ENCODE data around the gene PLPPR1.

PLPPR1 gene

DNA sequence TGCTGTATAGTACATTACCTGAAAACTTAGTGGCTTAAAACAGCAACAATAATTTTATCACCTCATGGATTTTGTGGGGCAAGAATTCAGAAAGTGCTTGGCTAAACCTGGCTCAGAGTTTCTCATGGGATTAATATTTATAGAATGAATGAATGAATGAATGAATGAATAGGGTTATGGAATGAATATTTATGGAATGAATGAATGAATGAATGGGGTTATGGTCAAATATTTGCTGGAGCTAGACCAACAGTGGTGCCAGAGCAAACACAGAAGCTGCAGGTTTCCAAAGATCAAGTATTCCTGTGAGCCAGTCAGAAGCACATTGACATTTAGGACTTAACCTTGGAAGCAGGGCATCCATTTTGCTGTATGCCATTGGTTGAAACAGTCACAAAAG lies 35.7 kb downstream of the PLPPR1 start:
- Histone ChIP-seq H3K9me3 (ENCODE audit: insufficient read depth, low read length) (no peaks in the 10 kb centered on the region), H2AFZ (ENCODE audit: low read depth, low read length, severe bottlenecking) (no peak overlapping the region), H3K27me3 (ENCODE audit: low read length) (no peaks in the 10 kb centered on the region)

DNA sequence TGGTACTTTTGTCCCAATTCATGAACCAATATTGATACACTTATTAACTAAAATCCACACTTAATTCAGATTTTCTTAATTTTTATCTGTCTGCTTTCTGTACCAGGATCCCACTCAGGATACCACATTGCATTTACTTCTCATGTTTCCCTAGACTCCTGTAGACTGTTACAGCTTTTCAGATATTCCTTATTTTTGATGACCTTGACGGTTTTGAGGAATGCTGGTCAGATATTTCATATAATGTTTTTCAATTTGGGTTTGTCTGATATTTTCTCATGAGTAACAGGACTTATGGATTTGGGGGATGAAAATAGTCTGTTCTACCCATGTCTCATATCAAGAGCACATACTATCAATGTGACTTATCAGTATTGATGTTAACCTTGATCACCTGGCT lies 37.4 kb downstream of the PLPPR1 start:
- Histone ChIP-seq H3K36me3 (ENCODE audit: low read length) (no peaks in the 10 kb centered on the region), H3K9me3 (ENCODE audit: insufficient read depth, low read length) (no peaks in the 10 kb centered on the region), H2AFZ (ENCODE audit: low read depth, low read length, severe bottlenecking) (no peak overlapping the region), H3K9me2 (replicated peaks; ENCODE audit: insufficient read depth, low read length) (no peaks in the 10 kb centered on the region), H3K4me2 (ENCODE audit: low read depth, low read length, poor library complexity, severe bottlenecking) (no peak overlapping the region), H3K9ac (ENCODE audit: low read length) (no peak overlapping the region), H3K4me3 (ENCODE audit: insufficient read depth, low read length, poor library complexity, severe bottlenecking) (no peak overlapping the region), H4K20me1 (ENCODE audit: low read depth, low read length) (no peaks in the 10 kb centered on the region), H3K27ac (ENCODE audit: low read depth, low read length) (no peak overlapping the region), H3K27me3 (ENCODE audit: low read length) (no peaks in the 10 kb centered on the region), H3F3A (ENCODE audit: insufficient read depth) (no peaks in the 10 kb centered on the region), H3K79me2 (ENCODE audit: insufficient read depth, low read length) (no peaks in the 10 kb centered on the region)
- no peak for TF ChIP-seq CTCF (IDR thresholded peaks at IDR 0.05; ENCODE audit: insufficient read depth, low read length, poor library complexity, severe bottlenecking)
- TF ChIP-seq EZH2phosphoT487 (conservative IDR thresholded peaks at IDR 0.05; ENCODE audit: low read length), result no peak

More for the DNA sequence above, 35.7 kb downstream of the PLPPR1 start:
- no peaks in the 10 kb centered on the region for H3K36me3 ChIP-seq (ENCODE audit: low read length)
- no peaks in the 10 kb centered on the region for H4K20me1 ChIP-seq (ENCODE audit: low read depth, low read length)
- no peak overlapping the region for H3K27ac ChIP-seq (ENCODE audit: low read depth, low read length)
- no peak overlapping the region for H3K4me3 ChIP-seq (ENCODE audit: insufficient read depth, low read length, poor library complexity, severe bottlenecking)
- no peak for TF ChIP-seq CTCF (IDR thresholded peaks at IDR 0.05; ENCODE audit: insufficient read depth, low read length, poor library complexity, severe bottlenecking)
- TF ChIP-seq EZH2phosphoT487 (conservative IDR thresholded peaks at IDR 0.05; ENCODE audit: low read length), result no peak
- no peak overlapping the region for H3K9ac ChIP-seq (ENCODE audit: low read length)
- no peaks in the 10 kb centered on the region for H3K79me2 ChIP-seq (ENCODE audit: insufficient read depth, low read length)
- H3K9me2 ChIP-seq (replicated peaks; ENCODE audit: insufficient read depth, low read length), result no peaks in the 10 kb centered on the region
- H3K4me2 ChIP-seq (ENCODE audit: low read depth, low read length, poor library complexity, severe bottlenecking), result no peak overlapping the region
- no peaks in the 10 kb centered on the region for H3F3A ChIP-seq (ENCODE audit: insufficient read depth)

DNA sequence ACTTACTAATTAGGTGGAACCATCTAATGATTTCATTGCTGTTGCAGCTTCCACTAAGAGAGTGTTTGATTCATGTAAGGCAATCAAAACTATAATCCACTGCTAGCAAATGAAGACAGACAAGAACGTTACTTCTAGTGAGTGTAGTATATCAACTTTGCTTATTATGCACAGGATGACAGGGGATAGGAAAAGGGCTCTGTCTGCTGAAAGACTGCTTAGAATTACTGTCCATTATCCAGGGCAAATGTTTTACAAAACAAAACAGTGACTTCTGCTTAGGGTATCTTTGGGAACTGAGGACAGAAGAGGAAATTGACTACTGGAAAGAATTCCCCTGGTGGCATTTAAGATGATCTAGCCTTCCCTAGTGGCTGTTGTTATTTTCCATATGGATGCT lies 40.2 kb downstream of the PLPPR1 start:
- no peaks in the 10 kb centered on the region for H3K9me2 ChIP-seq (replicated peaks; ENCODE audit: insufficient read depth, low read length)
- H3K4me2 ChIP-seq (ENCODE audit: low read depth, low read length, poor library complexity, severe bottlenecking), result no peak overlapping the region
- H3K4me3 ChIP-seq (ENCODE audit: insufficient read depth, low read length, poor library complexity, severe bottlenecking), result no peak overlapping the region
- H2AFZ ChIP-seq (ENCODE audit: low read depth, low read length, severe bottlenecking), result no peak overlapping the region
- no peaks in the 10 kb centered on the region for H3F3A ChIP-seq (ENCODE audit: insufficient read depth)
- TF ChIP-seq CTCF (IDR thresholded peaks at IDR 0.05; ENCODE audit: insufficient read depth, low read length, poor library complexity, severe bottlenecking), result no peak
- TF ChIP-seq EZH2phosphoT487 (conservative IDR thresholded peaks at IDR 0.05; ENCODE audit: low read length), result no peak
- no peaks in the 10 kb centered on the region for H4K20me1 ChIP-seq (ENCODE audit: low read depth, low read length)
- no peaks in the 10 kb centered on the region for H3K9me3 ChIP-seq (ENCODE audit: insufficient read depth, low read length)
- no peaks in the 10 kb centered on the region for H3K27me3 ChIP-seq (ENCODE audit: low read length)
- no peak overlapping the region for H3K9ac ChIP-seq (ENCODE audit: low read length)
- H3K27ac ChIP-seq (ENCODE audit: low read depth, low read length), result no peak overlapping the region
- no peaks in the 10 kb centered on the region for H3K79me2 ChIP-seq (ENCODE audit: insufficient read depth, low read length)
- H3K36me3 ChIP-seq (ENCODE audit: low read length), result no peaks in the 10 kb centered on the region

All from SU-DHL-6 (cell line).